Skeletal muscle tissue (tissue), 4 donors: ENCODE measurements around the gene OR1F1. TPM values are rescaled to one million over a fixed set of nuclear protein-coding genes. Genes with fewer than 3 reads are reported as not detected.

Source experiments
- H3K27ac ChIP-seq: one replicate; pipeline ENCODE4 v1.7.0; 2013; ENCODE audit warnings: mild to moderate bottlenecking, low read depth, low read length, inconsistent platforms
- H3K27me3 ChIP-seq, 3 donors: one replicate each; pipeline ENCODE4 v1.7.0; 2013; ENCODE audit warnings: low read length in 3 of 3; ENCODE audit not compliant: control insufficient read depth in 3 of 3, insufficient read depth in 3 of 3
- H3K36me3 ChIP-seq, 3 donors: one replicate each; pipeline ENCODE4 v1.7.0; 2013; ENCODE audit warnings: low read length in 3 of 3; ENCODE audit not compliant: control insufficient read depth in 3 of 3, insufficient read depth in 3 of 3
- H3K4me1 ChIP-seq, 3 donors: one replicate each; pipeline ENCODE4 v1.7.0; 2013; ENCODE audit warnings: low read length in 3 of 3, mild to moderate bottlenecking in 3 of 3; ENCODE audit not compliant: control insufficient read depth in 3 of 3, insufficient read depth in 3 of 3
- H3K4me3 ChIP-seq, 3 donors: one replicate each; pipeline ENCODE4 v1.7.0; 2013; ENCODE audit warnings: low read length in 3 of 3
- H3K9ac ChIP-seq, 3 donors: one replicate each; pipeline ENCODE4 v1.7.0; 2013; ENCODE audit warnings: low read length in 3 of 3, mild to moderate bottlenecking in 3 of 3, moderate library complexity in 2 of 3, low read depth in 1 of 3
- H3K9me3 ChIP-seq, 3 donors: one replicate each; pipeline ENCODE4 v1.7.0; 2013; ENCODE audit warnings: low read length in 3 of 3; ENCODE audit not compliant: control insufficient read depth in 3 of 3
- total RNA-seq: library from RNA; depleted of rRNA; stranded (reverse); fragments of >200 nt; gene quantifications from one replicate; pipeline ENCODE4 v1.2.3, GENCODE V29; 2014
- donor health status: Osteomylitis.

Gene OR1F1
- total RNA-seq, 1 donor from 2014 or later, result not detected

GRCh38 chr16:3242709-3243108 is 54.7 kb downstream of the OR1F1 start:
- Histone ChIP-seq H3K27ac (no peak overlapping the region), H3K9ac (no peak overlapping the region), H3K27me3 (peaks cover 0 to 4% (median 0%) of the 10 kb centered on the region in 3 donors)

GRCh38 chr16:3243882-3244281 is 55.9 kb downstream of the OR1F1 start:
- Histone ChIP-seq H3K27ac (no peak overlapping the region), H3K4me3 (no peak overlapping the region), H3K36me3 (no peaks in the 10 kb centered on the region), H3K9me3 (no peaks in the 10 kb centered on the region), H3K9ac (no peak overlapping the region), H3K27me3 (peaks cover 0 to 4% (median 0%) of the 10 kb centered on the region in 3 donors), H3K4me1 (no peaks in the 10 kb centered on the region)

More at GRCh38 chr16:3242709-3243108, 54.7 kb downstream of the OR1F1 start:
- no peaks in the 10 kb centered on the region for H3K36me3 ChIP-seq
- H3K4me3 ChIP-seq, result no peak overlapping the region
- H3K9me3 ChIP-seq, result no peaks in the 10 kb centered on the region
- H3K4me1 ChIP-seq, result no peaks in the 10 kb centered on the region

- Histone ChIP-seq H3K4me3 (no peak overlapping the region), H3K9me3 (no peaks in the 10 kb centered on the region), H3K27ac (no peak overlapping the region), H3K9ac (no peak overlapping the region), H3K27me3 (peaks cover 0 to 4% (median 0%) of the 10 kb centered on the region in 3 donors), H3K36me3 (no peaks in the 10 kb centered on the region), H3K4me1 (no peaks in the 10 kb centered on the region)
These were observed 58.0 kb downstream of the OR1F1 start for GRCh38 chr16:3246002-3246401.

GRCh38 chr16:3246876-3247275 is 58.9 kb downstream of the OR1F1 start:
- Histone ChIP-seq H3K36me3 (no peaks in the 10 kb centered on the region), H3K4me1 (no peaks in the 10 kb centered on the region), H3K9ac (no peak overlapping the region), H3K4me3 (no peak overlapping the region), H3K27ac (no peak overlapping the region), H3K9me3 (no peaks in the 10 kb centered on the region), H3K27me3 (peaks cover 0 to 4% (median 0%) of the 10 kb centered on the region in 3 donors)

GRCh38 chr16:3248596-3248995 is 60.6 kb downstream of the OR1F1 start:
- no peak overlapping the region for H3K9ac ChIP-seq
- H3K27ac ChIP-seq, result no peak overlapping the region
- H3K27me3 ChIP-seq, result peaks cover 0 to under 1% (median 0%) of the 10 kb centered on the region in 3 donors
- no peaks in the 10 kb centered on the region for H3K36me3 ChIP-seq
- H3K4me1 ChIP-seq, result no peaks in the 10 kb centered on the region
- no peak overlapping the region for H3K4me3 ChIP-seq
- no peaks in the 10 kb centered on the region for H3K9me3 ChIP-seq

- Histone ChIP-seq H3K27me3 (no peaks in the 10 kb centered on the region), H3K4me1 (no peaks in the 10 kb centered on the region), H3K9ac (no peak overlapping the region), H3K27ac (no peak overlapping the region), H3K36me3 (no peaks in the 10 kb centered on the region), H3K9me3 (no peaks in the 10 kb centered on the region), H3K4me3 (no peak overlapping the region)
These were observed 61.0 kb downstream of the OR1F1 start for GRCh38 chr16:3249020-3249419.

GRCh38 chr16:3249451-3249850 is 61.4 kb downstream of the OR1F1 start:
- Histone ChIP-seq H3K4me1 (no peaks in the 10 kb centered on the region), H3K9me3 (no peaks in the 10 kb centered on the region), H3K4me3 (no peak overlapping the region), H3K27ac (no peak overlapping the region), H3K27me3 (no peaks in the 10 kb centered on the region), H3K9ac (no peak overlapping the region), H3K36me3 (no peaks in the 10 kb centered on the region)

GRCh38 chr16:3252967-3253366 is 65.0 kb downstream of the OR1F1 start:
- H3K27ac ChIP-seq, result no peak overlapping the region
- no peaks in the 10 kb centered on the region for H3K36me3 ChIP-seq
- H3K9me3 ChIP-seq, result no peaks in the 10 kb centered on the region
- no peaks in the 10 kb centered on the region for H3K4me1 ChIP-seq
- no peak overlapping the region for H3K9ac ChIP-seq
- no peak overlapping the region for H3K4me3 ChIP-seq
- peaks cover 11 to 17% (median 13%) of the 10 kb centered on the region in 3 donors for H3K27me3 ChIP-seq

- Histone ChIP-seq H3K36me3 (no peaks in the 10 kb centered on the region), H3K27ac (no peak overlapping the region), H3K9ac (no peak overlapping the region), H3K4me1 (no peaks in the 10 kb centered on the region), H3K27me3 (peaks cover 11 to 23% (median 13%) of the 10 kb centered on the region in 3 donors), H3K9me3 (no peaks in the 10 kb centered on the region), H3K4me3 (no peak overlapping the region)
These were observed 66.3 kb downstream of the OR1F1 start for GRCh38 chr16:3254309-3254708.
